Endothelial cell of umbilical vein (primary cell): Measurements from ENCODE around the gene ADRB2. TPM values are rescaled to one million over a fixed set of nuclear protein-coding genes. Genes with fewer than 3 reads are reported as not detected.

Source experiments
- BruUV-seq: library from RNA; stranded (reverse); fragments of 400-500 nt; replicated peaks from 2 replicates; lab custom pipeline; 2021; lab: Mats Ljungman, UMichigan
- CTCF ChIA-PET: fragments of 300-600, 350-600 bp; sonication (Branson Sonifier 250); formaldehyde crosslinking; loops from one replicate; lab custom pipeline; 2021; ENCODE audit warnings: antibody characterized with exemption, inconsistent platforms; lab: Charles Lee
- POLR2A ChIA-PET: fragments of 300-600, 350-600 bp; sonication (Branson Sonifier 250); formaldehyde crosslinking; loops from one replicate; lab custom pipeline; 2021; ENCODE audit warnings: antibody characterized with exemption, inconsistent platforms; lab: Charles Lee
- DNase-seq: peaks from one replicate; pipeline ENCODE4 v3.0.0-alpha.2; 2011; ENCODE audit warnings: low read depth, low spot score
- FAIRE-seq: peaks from 2 replicates; lab custom pipeline; 2011; peaks lifted over from hg19 to GRCh38; lab: Jason Lieb, UNC
- H2AFZ ChIP-seq: 2 replicates; pipeline ENCODE4 v1.6.0; 2012; ENCODE audit warnings: low read depth, low read length, control low read depth, inconsistent platforms
- H3K27ac ChIP-seq: 2 replicates; pipeline ENCODE4 v1.5.1; 2011; ENCODE audit warnings: low read depth, mild to moderate bottlenecking, control low read depth, low read length, moderate library complexity; ENCODE audit not compliant: insufficient read depth
- H3K27me3 ChIP-seq, 2 experiments: 2 replicates each; pipeline versions ENCODE4 v1.6.0 to v1.6.1; 2011; ENCODE audit warnings: low read length in 2 of 2, mixed read lengths in 1 of 2; ENCODE audit not compliant: control insufficient read depth in 2 of 2, insufficient read depth in 2 of 2
- H3K36me3 ChIP-seq, 2 experiments: 2 replicates in 1 of 2; 3 replicates in 1 of 2; pipeline ENCODE4 v1.5.1; 2011; ENCODE audit warnings: low read length in 2 of 2, mild to moderate bottlenecking in 1 of 2, moderate library complexity in 1 of 2; ENCODE audit not compliant: control insufficient read depth in 2 of 2, insufficient read depth in 2 of 2; ENCODE audit errors: extremely low read depth in 1 of 2
- H3K4me1 ChIP-seq: 3 replicates; pipeline ENCODE4 v1.5.1; 2011; ENCODE audit warnings: mild to moderate bottlenecking, low read length; ENCODE audit not compliant: control insufficient read depth, insufficient read depth; ENCODE audit errors: extremely low read depth
- H3K4me2 ChIP-seq: 2 replicates; pipeline ENCODE4 v1.6.1; 2011; ENCODE audit warnings: low read length, control low read depth, mixed read lengths; ENCODE audit not compliant: insufficient read depth
- H3K4me3 ChIP-seq, 3 experiments: fragments of 200-600 bp in 1 of 3; sonication (generic), shearing (Covaris generic) in 1 of 3; replicated peaks in 1 of 3; 2 replicates each; pipeline ENCODE4 v1.5.1; 2011 to 2016; ENCODE audit warnings: control low read depth in 3 of 3, low read length in 3 of 3, mild to moderate bottlenecking in 2 of 3, inconsistent platforms in 1 of 3, low read depth in 1 of 3, moderate library complexity in 1 of 3; ENCODE audit not compliant: insufficient read depth in 1 of 3
- H3K79me2 ChIP-seq: 2 replicates; pipeline ENCODE4 v1.6.0; 2012; ENCODE audit warnings: low read length, inconsistent platforms; ENCODE audit not compliant: control insufficient read depth, insufficient read depth
- H3K9ac ChIP-seq: replicated peaks from 2 replicates; pipeline ENCODE3; 2011; ENCODE audit warnings: low read length, control low read depth; ENCODE audit not compliant: insufficient read depth; ENCODE audit errors: extremely low read depth
- H3K9me1 ChIP-seq: replicated peaks from 3 replicates; pipeline ENCODE4 v1.6.0; 2011; ENCODE audit warnings: mild to moderate bottlenecking, low read length; ENCODE audit not compliant: control insufficient read depth, insufficient read depth; ENCODE audit errors: extremely low read depth
- H3K9me3 ChIP-seq: replicated peaks from 2 replicates; pipeline ENCODE4 v1.5.1; 2012; ENCODE audit warnings: low read length, inconsistent platforms; ENCODE audit not compliant: control insufficient read depth, insufficient read depth
- H4K20me1 ChIP-seq: replicated peaks from 2 replicates; pipeline ENCODE3; 2011; ENCODE audit warnings: mild to moderate bottlenecking, low read length; ENCODE audit not compliant: control insufficient read depth, insufficient read depth; ENCODE audit errors: extremely low read depth
- FOS ChIP-seq: IDR thresholded peaks from 2 replicates; pipeline ENCODE4 v1.6.1; 2011; ENCODE audit warnings: mild to moderate bottlenecking, low read length, moderate library complexity, borderline replicate concordance; ENCODE audit not compliant: insufficient read depth
- JUN ChIP-seq: IDR thresholded peaks from 2 replicates; pipeline ENCODE4 v1.6.1; 2011; ENCODE audit warnings: borderline replicate concordance, low read depth; ENCODE audit not compliant: insufficient read length, insufficient read depth
- POLR2AphosphoS5 ChIP-seq: IDR thresholded peaks from 2 replicates; pipeline ENCODE4 v1.6.1; 2012; ENCODE audit warnings: low read depth, mild to moderate bottlenecking, control low read depth, low read length, moderate library complexity; ENCODE audit not compliant: insufficient read depth
- dilution Hi-C: fragments of 300-500 bp; cut with MboI; formaldehyde crosslinking; loops from one replicate; pipeline ENCODE4 v1.15.0; 2019; ENCODE audit warnings: low sequenced_read_pairs; ENCODE audit not compliant: extremely low pct_ligation_motif_present
- intact Hi-C: fragments of 100-400 bp; cut with micrococcal nuclease; formaldehyde crosslinking; loops from one replicate; pipeline ENCODE4 v1.10.0; 2022
- polyA plus RNA-seq, 4 experiments: library from polyadenylated mRNA; depleted of rRNA in 3 of 4; stranded (reverse) in 3 of 4; unstranded in 1 of 4; fragments of >200 nt; gene quantifications; 2 replicates each; pipeline versions ENCODE4 v1.2.1 to v1.2.3, GENCODE V29; 2011 to 2012; ENCODE audit warnings: missing spikeins in 1 of 4
- total RNA-seq: library from RNA; stranded (reverse); gene quantifications from 2 replicates; pipeline ENCODE4 v1.2.3, GENCODE V29; 2021
- TF ChIP-seq, protein P1 (sequence below): IDR thresholded peaks from 2 replicates; pipeline ENCODE4 v1.6.1; 2011; ENCODE audit not compliant: insufficient read depth, insufficient read length

Gene ADRB2
- total and polyA plus RNA-seq, 2 donors (not counting 3 experiments of a cell fraction or from before 2014, with no cell fraction given): 0.86 to 0.88 TPM

- CTCF ChIA-PET: interaction anchor here (3.0 to 4.9 kb wide), 4 partner anchors 12 to 306 kb away, joined by 11 to 38 read pairs (median 17); no protein-coding TSS in a partner anchor
- H4K20me1 ChIP-seq: no peaks in the 10 kb centered on the region
- H3K9me3 ChIP-seq: no peaks in the 10 kb centered on the region
- FAIRE-seq (no peak), DNase-seq (no peak)
- intact Hi-C loops: loop anchor here (5.0 kb wide), 3 partner anchors 67 to 303 kb away; no protein-coding TSS in a partner anchor
- H3K4me1 ChIP-seq: peaks cover 35% of the 10 kb centered on the region
- H2AFZ ChIP-seq: peak overlapping the region; percentile 65
- no peak overlapping the region for H3K9ac ChIP-seq
- TF ChIP-seq, protein P1, sequence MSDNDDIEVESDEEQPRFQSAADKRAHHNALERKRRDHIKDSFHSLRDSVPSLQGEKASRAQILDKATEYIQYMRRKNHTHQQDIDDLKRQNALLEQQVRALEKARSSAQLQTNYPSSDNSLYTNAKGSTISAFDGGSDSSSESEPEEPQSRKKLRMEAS: no peak
- TF ChIP-seq JUN (no peak), POLR2AphosphoS5 (no peak), FOS (no peak)
- POLR2A ChIA-PET: no interaction called here
- H3K27ac ChIP-seq: no peak overlapping the region
- H3K4me3 ChIP-seq: peak overlapping the region in 1 of 3 experiments; percentile 22
- dilution Hi-C loops: no loop called here
- peak overlapping the region; percentile 16 for H3K4me2 ChIP-seq
- H3K79me2 ChIP-seq: no peaks in the 10 kb centered on the region
- H3K9me1 ChIP-seq: no peaks in the 10 kb centered on the region
- H3K36me3 ChIP-seq: no peaks in the 10 kb centered on the region
- no peaks in the 10 kb centered on the region for H3K27me3 ChIP-seq
- no TSS peak for BruUV-seq
These were observed 17.4 kb upstream of the ADRB2 start for GRCh38 chr5:148808864-148809642.
